K562 (cell line): ENCODE results near the gene CRACDL. TPM values are rescaled to one million over a fixed set of nuclear protein-coding genes. Genes with fewer than 3 reads are reported as not detected.
A peak's percentile ranks its signal among the peaks of the same experiment; 100 is the strongest.

Experiments used
- ATAC-seq: fragments of 200-7000 bp; cut with Tn5 transposase; 3 replicates; pipeline ENCODE4 v1.9.1; 2020; ENCODE audit warnings: moderate library complexity
- BruUV-seq: library from RNA; stranded (reverse); fragments of 400-500 nt; replicated peaks from 2 replicates; lab custom pipeline; 2021; lab: Mats Ljungman, UMichigan
- CTCF ChIA-PET: fragments of 300-600 bp; formaldehyde crosslinking; extraction: SDS; loops from one replicate; lab custom pipeline; 2021; ENCODE audit warnings: low intra/inter-chr PET ratio; lab: Yijun Ruan, JAX
- POLR2A ChIA-PET: fragments of 300-600, 350-650 bp; sonication (Branson Sonifier 250); formaldehyde crosslinking; extraction: SDS; loops from one replicate; lab custom pipeline; 2021; ENCODE audit warnings: antibody characterized with exemption, inconsistent platforms; lab: Yijun Ruan, JAX
- DNase-seq, 4 experiments: peaks; one replicate each; pipeline versions ENCODE4 v3.0.0 to v3.0.0-alpha.2; 2011 to 2018; ENCODE audit warnings: low spot score in 3 of 4, mixed read lengths in 3 of 4; ENCODE audit errors: extremely low read depth in 1 of 4
- FAIRE-seq: peaks from 2 replicates; lab custom pipeline; 2011; peaks lifted over from hg19 to GRCh38; lab: Jason Lieb, UNC
- H2AFZ ChIP-seq: 2 replicates; pipeline ENCODE4 v1.6.0; 2011; ENCODE audit warnings: low read depth, low read length, control low read depth, inconsistent platforms
- H3K27ac ChIP-seq: fragments of 200-600 bp; 3 replicates; pipeline ENCODE4 v1.8.0; 2011; ENCODE audit warnings: low read depth, mild to moderate bottlenecking, control low read depth, inconsistent platforms, low read length, moderate library complexity, mixed read lengths; ENCODE audit errors: extremely low read depth
- H3K27me3 ChIP-seq, 2 experiments: fragments of 300-600 bp in 1 of 2; 2 replicates in 1 of 2; 3 replicates in 1 of 2; pipeline versions ENCODE4 v1.6.0 to v1.8.0; 2011; ENCODE audit warnings: inconsistent platforms in 2 of 2, low read length in 2 of 2, mild to moderate bottlenecking in 1 of 2, mixed read lengths in 1 of 2, moderate library complexity in 1 of 2; ENCODE audit not compliant: control insufficient read depth in 2 of 2, insufficient read depth in 2 of 2
- H3K36me3 ChIP-seq: fragments of 300-600 bp; 3 replicates; pipeline ENCODE4 v1.8.0; 2011; ENCODE audit warnings: mild to moderate bottlenecking, low read length, inconsistent platforms; ENCODE audit not compliant: control insufficient read depth, insufficient read depth
- H3K4me1 ChIP-seq, 2 experiments: fragments of 200-600 bp in 1 of 2; replicated peaks in 1 of 2; 2 replicates in 1 of 2; 3 replicates in 1 of 2; pipeline versions ENCODE4 v1.5.1 to v1.8.0; 2011; ENCODE audit warnings: inconsistent platforms in 2 of 2, low read length in 2 of 2, mild to moderate bottlenecking in 1 of 2, mixed read lengths in 1 of 2, moderate library complexity in 1 of 2; ENCODE audit not compliant: control insufficient read depth in 2 of 2, insufficient read depth in 2 of 2
- H3K4me2 ChIP-seq: 2 replicates; pipeline ENCODE4 v1.6.1; 2011; ENCODE audit warnings: low read length, control low read depth, inconsistent platforms, mixed read lengths; ENCODE audit not compliant: insufficient read depth
- H3K4me3 ChIP-seq: fragments of 200-600 bp; sonication (generic), shearing (Covaris generic); 2 replicates; pipeline ENCODE4 v1.5.1; 2016; ENCODE audit warnings: control low read depth, inconsistent platforms
- H3K79me2 ChIP-seq: fragments of 200-600 bp; 3 replicates; pipeline ENCODE4 v1.8.0; 2011; ENCODE audit warnings: low read length, inconsistent platforms; ENCODE audit not compliant: control insufficient read depth, insufficient read depth
- H3K9ac ChIP-seq, 2 experiments: 2 replicates each; pipeline versions ENCODE4 v1.6.0 to v1.6.1; 2011; ENCODE audit warnings: low read depth in 2 of 2, low read length in 2 of 2, control low read depth in 1 of 2, inconsistent platforms in 1 of 2, mild to moderate bottlenecking in 1 of 2, mixed read lengths in 1 of 2; ENCODE audit not compliant: insufficient read depth in 1 of 2
- H3K9me1 ChIP-seq: one replicate; pipeline ENCODE4 v1.6.0; 2011; ENCODE audit warnings: inconsistent platforms, mild to moderate bottlenecking, low read length, moderate library complexity; ENCODE audit not compliant: control insufficient read depth, insufficient read depth
- H3K9me3 ChIP-seq: replicated peaks from 2 replicates; pipeline ENCODE4 v1.5.1; 2011; ENCODE audit warnings: low read depth, low read length, inconsistent platforms; ENCODE audit not compliant: control insufficient read depth, insufficient read depth
- H4K20me1 ChIP-seq: replicated peaks from 2 replicates; pipeline ENCODE4 v1.6.1; 2011; ENCODE audit warnings: low read length, inconsistent platforms, mixed read lengths; ENCODE audit not compliant: control insufficient read depth, insufficient read depth
- C11orf30 ChIP-seq: fragments of 450-650 bp; IDR thresholded peaks from 2 replicates; pipeline ENCODE4 v1.6.1; 2016; ENCODE audit warnings: low read depth, mild to moderate bottlenecking
- CAMTA2 ChIP-seq: fragments of 250-450 bp; sonication (Bioruptor Pico); conservative IDR thresholded peaks from 2 replicates; pipeline ENCODE4 v1.5.1; 2022
- ERF ChIP-seq: fragments of 450-650 bp; formaldehyde crosslinking; IDR thresholded peaks from 2 replicates; pipeline ENCODE4 v1.4.0; 2020; ENCODE audit warnings: mild to moderate bottlenecking, mixed read lengths
- OTX1 ChIP-seq: fragments of 450-650 bp; formaldehyde crosslinking; IDR thresholded peaks from 2 replicates; pipeline ENCODE4 v1.4.0; 2022; ENCODE audit warnings: mild to moderate bottlenecking
- POLR2H ChIP-seq: IDR thresholded peaks from 2 replicates; pipeline ENCODE4 v1.6.1; 2016; ENCODE audit warnings: missing genetic modification characterization, low read depth, mild to moderate bottlenecking, control low read depth, missing compliant biosample characterization, moderate library complexity
- POLR3G ChIP-seq: IDR thresholded peaks from 2 replicates; pipeline ENCODE4 v1.6.1; 2011; ENCODE audit not compliant: insufficient read length, insufficient replicate concordance; ENCODE audit errors: extremely low read depth
- RNF2 ChIP-seq: sonication (generic); IDR thresholded peaks from 2 replicates; pipeline ENCODE4 v1.6.1; 2016
- SMAD2 ChIP-seq: fragments of 150-350 bp; IDR thresholded peaks from 2 replicates; pipeline ENCODE4 v1.6.1; 2014; ENCODE audit warnings: low read depth, mild to moderate bottlenecking, low read length
- SRSF3 ChIP-seq: fragments of 200-400 bp; formaldehyde crosslinking; IDR thresholded peaks from 2 replicates; pipeline ENCODE4 v1.6.1; 2016; ENCODE audit warnings: mild to moderate bottlenecking, low read length, moderate library complexity; ENCODE audit not compliant: insufficient read depth
- U2AF2 ChIP-seq: fragments of 200-400 bp; formaldehyde crosslinking; optimal IDR thresholded peaks from 2 replicates; pipeline ENCODE3; 2017; ENCODE audit warnings: low read depth, mild to moderate bottlenecking, low read length
- ZBED1 ChIP-seq: IDR thresholded peaks from 2 replicates; pipeline ENCODE4 v1.6.1; 2014
- ZNF124 ChIP-seq: sonication (generic); formaldehyde crosslinking; IDR thresholded peaks from 2 replicates; pipeline ENCODE4 v1.8.1; 2022; ENCODE audit warnings: missing genetic modification reagents
- ZNF224 ChIP-seq: sonication (generic); formaldehyde crosslinking; IDR thresholded peaks from 2 replicates; pipeline ENCODE4 v1.8.0; 2022; ENCODE audit warnings: mild to moderate bottlenecking, missing genetic modification reagents
- ZNF316 ChIP-seq: fragments of 450-650 bp; IDR thresholded peaks from 2 replicates; pipeline ENCODE4 v1.6.1; 2016
- ZNF445 ChIP-seq: fragments of 250-450 bp; sonication (Bioruptor Pico); IDR thresholded peaks from 2 replicates; pipeline ENCODE4 v1.4.0; 2020; ENCODE audit warnings: low read depth, mild to moderate bottlenecking, moderate library complexity
- in situ Hi-C: fragments of 300-500 bp; cut with MboI; formaldehyde crosslinking; loops from 4 replicates; pipeline ENCODE4 v1.15.0; 2018; ENCODE audit warnings: inconsistent platforms, mixed read lengths
- intact Hi-C: fragments of 100-400 bp; cut with micrococcal nuclease; formaldehyde crosslinking; loops from 2 replicates; pipeline ENCODE4 v1.14.2; 2022
- polyA plus RNA-seq, 8 experiments: library from polyadenylated mRNA; depleted of rRNA in 4 of 8; stranded (reverse) in 5 of 8; unstranded in 3 of 8; fragments of >200 nt; fragmentation: Nextera tagmentation in 2 of 8; fragmentation: Illumina TruSeq in 1 of 8; extraction: Ambion mirVana in 2 of 8; extraction: Trizol in 1 of 8; gene quantifications; 2 replicates each; pipeline versions ENCODE4 v1.2.1 to v1.2.3, GENCODE V29; 2011 to 2014; ENCODE audit warnings: inconsistent platforms in 1 of 8, missing spikeins in 1 of 8
- total RNA-seq, 7 experiments: library from RNA; depleted of rRNA in 6 of 7; stranded (reverse); fragments of >200 nt in 6 of 7; fragmentation: Illumina TruSeq in 2 of 7; extraction: Trizol in 2 of 7; gene quantifications; 2 replicates each; pipeline versions ENCODE4 v1.2.1 to v1.2.3, GENCODE V29; 2011 to 2021; ENCODE audit warnings: low replicate concordance in 1 of 7
- TF ChIP-seq, protein P1 (sequence below): fragments of 450-650 bp; IDR thresholded peaks from 2 replicates; pipeline ENCODE4 v1.6.1; 2014; ENCODE audit warnings: low read depth, mild to moderate bottlenecking, moderate library complexity, borderline replicate concordance
- TF ChIP-seq, protein P2 (sequence below): fragments of 450-650 bp; IDR thresholded peaks from 2 replicates; pipeline ENCODE4 v1.6.1; 2016; ENCODE audit warnings: borderline replicate concordance
- TF ChIP-seq, protein P3 (sequence below): sonication (generic); formaldehyde crosslinking; IDR thresholded peaks from 2 replicates; pipeline ENCODE4 v1.8.0; 2022; ENCODE audit warnings: missing genetic modification reagents, mild to moderate bottlenecking, borderline replicate concordance

CRACDL gene
- total and polyA plus RNA-seq, 9 of the 15 experiments (the other 6 are each of a cell fraction or from before 2014, with no cell fraction given): not detected

DNA sequence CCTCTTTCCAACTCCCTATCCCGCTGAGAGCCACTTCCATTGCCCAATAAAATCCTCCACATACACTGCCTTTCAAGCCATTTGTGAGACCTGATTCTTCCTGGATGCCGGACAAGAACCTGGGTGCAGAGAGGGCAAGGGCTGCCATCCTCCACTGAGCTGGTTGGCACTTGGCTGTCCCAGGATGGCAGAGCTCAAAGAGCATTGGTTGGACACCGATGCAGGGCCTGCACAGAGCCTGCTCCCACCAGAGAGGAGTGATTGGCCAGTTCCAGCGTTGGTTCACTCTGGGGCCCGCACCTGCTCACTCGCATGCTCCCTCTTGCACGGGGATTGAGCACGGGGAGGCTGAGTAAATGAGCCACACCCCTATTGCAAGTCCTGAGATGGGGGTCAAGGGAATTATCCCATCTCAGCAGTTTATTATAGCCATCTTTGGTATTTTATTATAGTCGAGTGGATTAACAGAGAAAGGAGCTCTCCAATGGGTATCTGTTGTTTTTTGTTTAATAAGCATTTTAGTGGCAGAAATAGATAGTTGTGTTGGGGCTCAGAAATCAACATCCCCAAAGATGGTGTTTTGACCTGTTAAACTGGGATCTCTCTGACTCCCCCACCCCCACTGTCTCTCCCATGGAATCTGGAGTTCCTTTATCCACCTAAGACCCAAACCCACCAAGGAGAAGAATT, 185.3 kb downstream of the CRACDL start (continued):
- TF ChIP-seq OTX1 (CRISPR knock-in tag) (no peak), C11orf30 (peak; percentile 15; the same call in 1 of the 2 replicates), U2AF2 (no peak), ZNF316 (peak; percentile 62), POLR3G (no peak), POLR2H (tag) (no peak), CAMTA2 (CRISPR knock-in tag) (no peak)
- TF ChIP-seq, protein P1, sequence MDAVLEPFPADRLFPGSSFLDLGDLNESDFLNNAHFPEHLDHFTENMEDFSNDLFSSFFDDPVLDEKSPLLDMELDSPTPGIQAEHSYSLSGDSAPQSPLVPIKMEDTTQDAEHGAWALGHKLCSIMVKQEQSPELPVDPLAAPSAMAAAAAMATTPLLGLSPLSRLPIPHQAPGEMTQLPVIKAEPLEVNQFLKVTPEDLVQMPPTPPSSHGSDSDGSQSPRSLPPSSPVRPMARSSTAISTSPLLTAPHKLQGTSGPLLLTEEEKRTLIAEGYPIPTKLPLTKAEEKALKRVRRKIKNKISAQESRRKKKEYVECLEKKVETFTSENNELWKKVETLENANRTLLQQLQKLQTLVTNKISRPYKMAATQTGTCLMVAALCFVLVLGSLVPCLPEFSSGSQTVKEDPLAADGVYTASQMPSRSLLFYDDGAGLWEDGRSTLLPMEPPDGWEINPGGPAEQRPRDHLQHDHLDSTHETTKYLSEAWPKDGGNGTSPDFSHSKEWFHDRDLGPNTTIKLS: no peak

DNA sequence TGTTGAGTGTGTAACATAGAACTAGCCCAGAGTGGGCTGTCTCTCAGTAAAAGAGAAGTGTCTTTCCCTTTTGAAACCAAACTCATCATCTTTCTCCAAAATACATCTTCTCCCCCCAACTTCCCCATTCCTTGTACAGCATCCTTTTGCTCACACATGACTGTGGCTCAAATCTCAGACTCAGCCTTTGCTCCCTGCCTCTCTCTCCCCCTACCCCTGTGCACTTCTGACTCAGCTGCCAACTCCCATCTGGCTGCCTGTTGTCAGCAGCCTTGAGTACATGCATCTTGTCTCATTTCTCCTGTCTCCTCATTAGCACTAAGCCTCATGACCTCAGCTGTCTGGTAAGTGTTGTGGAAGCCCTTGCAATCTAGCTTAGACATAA, 187.0 kb downstream of the CRACDL start:
- H2AFZ ChIP-seq: no peak overlapping the region
- no peak overlapping the region for H3K27ac ChIP-seq
- TF ChIP-seq ZNF224 (CRISPR knock-in tag) (no peak), ZNF124 (CRISPR knock-in tag) (no peak), ZNF445 (no peak), RNF2 (no peak), SRSF3 (no peak), ERF (CRISPR knock-in tag) (no peak), ZBED1 (no peak), SMAD2 (no peak)
- TF ChIP-seq, protein P2, sequence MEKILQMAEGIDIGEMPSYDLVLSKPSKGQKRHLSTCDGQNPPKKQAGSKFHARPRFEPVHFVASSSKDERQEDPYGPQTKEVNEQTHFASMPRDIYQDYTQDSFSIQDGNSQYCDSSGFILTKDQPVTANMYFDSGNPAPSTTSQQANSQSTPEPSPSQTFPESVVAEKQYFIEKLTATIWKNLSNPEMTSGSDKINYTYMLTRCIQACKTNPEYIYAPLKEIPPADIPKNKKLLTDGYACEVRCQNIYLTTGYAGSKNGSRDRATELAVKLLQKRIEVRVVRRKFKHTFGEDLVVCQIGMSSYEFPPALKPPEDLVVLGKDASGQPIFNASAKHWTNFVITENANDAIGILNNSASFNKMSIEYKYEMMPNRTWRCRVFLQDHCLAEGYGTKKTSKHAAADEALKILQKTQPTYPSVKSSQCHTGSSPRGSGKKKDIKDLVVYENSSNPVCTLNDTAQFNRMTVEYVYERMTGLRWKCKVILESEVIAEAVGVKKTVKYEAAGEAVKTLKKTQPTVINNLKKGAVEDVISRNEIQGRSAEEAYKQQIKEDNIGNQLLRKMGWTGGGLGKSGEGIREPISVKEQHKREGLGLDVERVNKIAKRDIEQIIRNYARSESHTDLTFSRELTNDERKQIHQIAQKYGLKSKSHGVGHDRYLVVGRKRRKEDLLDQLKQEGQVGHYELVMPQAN: no peak
- TF ChIP-seq, protein P3, sequence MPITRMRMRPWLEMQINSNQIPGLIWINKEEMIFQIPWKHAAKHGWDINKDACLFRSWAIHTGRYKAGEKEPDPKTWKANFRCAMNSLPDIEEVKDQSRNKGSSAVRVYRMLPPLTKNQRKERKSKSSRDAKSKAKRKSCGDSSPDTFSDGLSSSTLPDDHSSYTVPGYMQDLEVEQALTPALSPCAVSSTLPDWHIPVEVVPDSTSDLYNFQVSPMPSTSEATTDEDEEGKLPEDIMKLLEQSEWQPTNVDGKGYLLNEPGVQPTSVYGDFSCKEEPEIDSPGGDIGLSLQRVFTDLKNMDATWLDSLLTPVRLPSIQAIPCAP (CRISPR knock-in tag): no peak
- no peak overlapping the region for H3K9ac ChIP-seq
- no peaks in the 10 kb centered on the region; a peak in 1 of 5 replicates for H3K4me1 ChIP-seq
- CTCF ChIA-PET: no interaction called here
- no peaks in the 10 kb centered on the region for H4K20me1 ChIP-seq
- H3K36me3 ChIP-seq: no peaks in the 10 kb centered on the region
- FAIRE-seq: no peak
- POLR2A ChIA-PET: no interaction called here
- no peak for ATAC-seq
- no peaks in the 10 kb centered on the region for H3K9me1 ChIP-seq
- H3K4me3 ChIP-seq: no peak overlapping the region
- no peak overlapping the region for H3K4me2 ChIP-seq
- H3K79me2 ChIP-seq: no peaks in the 10 kb centered on the region
- no TSS peak for BruUV-seq
- intact Hi-C loops (no loop called here), in situ Hi-C loops (no loop called here)
- H3K27me3 ChIP-seq: peaks cover 0 to 11% of the 10 kb centered on the region in 2 experiments; a peak in 2 of 5 replicates
- H3K9me3 ChIP-seq: no peaks in the 10 kb centered on the region
- no peak for DNase-seq
